Mononuclear cell (primary cell): ENCODE results near the gene NRG3. TPM values are rescaled to one million over a fixed set of nuclear protein-coding genes. Genes with fewer than 3 reads are reported as not detected.

Experiments
- H3K27me3 ChIP-seq: 2 replicates; pipeline ENCODE4 v1.6.0; 2011; ENCODE audit warnings: low read length, control low read depth; ENCODE audit not compliant: insufficient read depth
- H3K4me1 ChIP-seq: 2 replicates; pipeline ENCODE4 v1.5.1; 2011; ENCODE audit warnings: mild to moderate bottlenecking, low read length, control low read depth; ENCODE audit not compliant: insufficient read depth
- H3K4me3 ChIP-seq: 2 replicates; pipeline ENCODE4 v1.5.1; 2011; ENCODE audit warnings: mild to moderate bottlenecking, low read length, moderate library complexity
- H3K9me3 ChIP-seq: 2 replicates; pipeline ENCODE4 v1.5.1; 2011; ENCODE audit warnings: low read depth, mild to moderate bottlenecking, control low read depth, low read length
- total RNA-seq: library from RNA; depleted of rRNA; stranded (reverse); fragments of >200 nt; gene quantifications from one replicate; pipeline ENCODE4 v1.2.3, GENCODE V29; 2012

The NRG3 gene
- total RNA-seq, 1 donor, result not detected

DNA sequence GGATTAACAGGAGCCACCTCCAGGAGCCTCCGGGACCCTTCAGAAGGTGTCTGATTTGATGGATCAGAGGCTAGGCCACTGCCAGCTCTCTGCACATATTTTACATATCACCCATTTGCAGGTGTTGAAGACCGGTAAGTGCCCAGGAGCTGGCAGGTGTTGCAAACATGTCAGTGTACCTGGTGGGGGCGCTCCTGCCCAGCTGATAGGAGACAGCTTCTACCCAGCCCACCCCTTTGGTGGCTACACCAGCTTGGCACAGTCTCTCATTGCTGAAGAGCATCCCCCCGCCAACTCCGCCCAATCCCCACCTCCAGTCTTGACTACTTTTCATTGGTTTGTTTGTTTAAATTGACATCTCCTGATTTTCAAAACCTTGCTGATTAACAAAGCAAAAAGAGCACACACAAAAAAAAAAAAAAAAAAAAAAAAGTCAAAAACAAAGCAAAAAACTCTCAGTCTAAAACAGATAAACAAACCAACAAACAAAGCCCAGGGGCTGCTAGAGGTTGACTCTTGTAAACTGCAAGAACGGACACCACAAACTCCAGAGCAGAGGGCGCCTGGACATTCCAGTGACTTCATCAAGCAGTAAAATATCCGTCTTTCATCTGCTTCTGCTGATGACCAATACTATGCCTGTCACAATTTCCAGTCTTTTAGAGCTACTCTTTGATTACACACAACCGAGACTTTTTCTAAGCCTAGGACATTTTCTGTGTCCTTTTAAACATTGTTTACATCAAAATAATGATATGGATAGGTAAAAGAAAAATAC, 275.3 kb downstream of the NRG3 start:
- no peaks in the 10 kb centered on the region for H3K27me3 ChIP-seq
- no peaks in the 10 kb centered on the region for H3K4me1 ChIP-seq
- no peaks in the 10 kb centered on the region for H3K9me3 ChIP-seq

GRCh38 chr10:82160307-82160706, 285.3 kb downstream of the NRG3 start:
- Histone ChIP-seq H3K4me3 (no peak overlapping the region), H3K27me3 (no peaks in the 10 kb centered on the region), H3K9me3 (no peaks in the 10 kb centered on the region), H3K4me1 (no peaks in the 10 kb centered on the region)

More for the DNA sequence above, 275.3 kb downstream of the NRG3 start:
- H3K4me3 ChIP-seq, result no peak overlapping the region

DNA sequence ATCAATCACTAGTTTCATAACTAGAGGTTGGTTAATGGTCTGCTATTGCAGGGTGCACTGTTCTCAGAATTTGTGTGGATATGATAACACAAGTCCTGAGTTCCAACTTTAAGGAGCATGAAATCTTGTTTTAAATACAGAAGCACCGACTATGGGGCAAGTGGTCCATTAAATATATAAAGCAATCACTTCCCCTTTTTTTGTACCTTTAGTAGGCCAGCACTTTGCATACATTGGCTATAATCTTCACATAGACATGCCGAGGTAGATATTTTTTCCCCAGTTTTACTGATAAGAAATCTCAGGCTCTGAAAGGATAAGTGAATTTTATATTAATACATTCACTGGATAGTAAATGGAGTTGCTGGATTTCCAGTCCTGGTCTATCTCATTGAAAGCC, 286.3 kb downstream of the NRG3 start:
- Histone ChIP-seq H3K9me3 (no peaks in the 10 kb centered on the region), H3K4me1 (no peaks in the 10 kb centered on the region), H3K4me3 (no peak overlapping the region), H3K27me3 (no peaks in the 10 kb centered on the region)

DNA sequence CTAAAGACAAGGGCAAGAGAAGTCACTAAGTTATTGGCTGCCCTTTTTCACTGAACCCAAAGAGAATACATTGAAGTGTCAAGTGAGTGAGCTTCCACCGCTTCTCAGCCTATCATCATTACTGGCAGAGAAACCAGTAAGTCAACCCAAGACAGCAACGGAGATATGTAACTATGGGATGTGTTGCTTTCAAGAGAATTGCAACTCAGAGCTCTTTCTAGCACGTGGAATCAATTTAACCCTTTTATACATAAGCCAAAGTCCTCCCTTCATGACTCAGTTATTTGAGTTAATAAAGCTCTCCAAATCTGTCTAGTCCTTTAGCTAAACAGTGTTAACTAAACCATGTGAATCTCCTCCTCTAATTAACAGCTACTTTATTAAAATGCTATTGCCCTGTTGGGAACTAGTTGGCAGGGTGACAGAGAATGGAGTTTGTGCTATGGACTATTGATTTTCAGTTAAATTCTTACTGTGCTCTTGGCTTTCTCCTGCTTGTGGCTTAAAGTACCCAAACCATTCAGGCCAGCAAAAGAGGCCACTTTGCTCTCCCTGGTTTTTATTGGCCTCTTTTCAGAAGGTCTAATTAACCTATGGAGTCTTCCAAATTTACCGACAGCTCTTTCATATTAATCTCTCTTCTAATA, 287.7 kb downstream of the NRG3 start:
- Histone ChIP-seq H3K4me3 (no peak overlapping the region), H3K9me3 (no peaks in the 10 kb centered on the region), H3K4me1 (no peaks in the 10 kb centered on the region), H3K27me3 (no peaks in the 10 kb centered on the region)

- Histone ChIP-seq H3K4me1 (no peaks in the 10 kb centered on the region), H3K27me3 (no peaks in the 10 kb centered on the region), H3K9me3 (no peaks in the 10 kb centered on the region), H3K4me3 (no peak overlapping the region)
Measured at GRCh38 chr10:82171899-82172298, 296.9 kb downstream of the NRG3 start.

GRCh38 chr10:82176587-82176986, 301.6 kb downstream of the NRG3 start:
- Histone ChIP-seq H3K9me3 (peaks cover 4% of the 10 kb centered on the region), H3K27me3 (no peaks in the 10 kb centered on the region), H3K4me1 (no peaks in the 10 kb centered on the region), H3K4me3 (no peak overlapping the region)

DNA sequence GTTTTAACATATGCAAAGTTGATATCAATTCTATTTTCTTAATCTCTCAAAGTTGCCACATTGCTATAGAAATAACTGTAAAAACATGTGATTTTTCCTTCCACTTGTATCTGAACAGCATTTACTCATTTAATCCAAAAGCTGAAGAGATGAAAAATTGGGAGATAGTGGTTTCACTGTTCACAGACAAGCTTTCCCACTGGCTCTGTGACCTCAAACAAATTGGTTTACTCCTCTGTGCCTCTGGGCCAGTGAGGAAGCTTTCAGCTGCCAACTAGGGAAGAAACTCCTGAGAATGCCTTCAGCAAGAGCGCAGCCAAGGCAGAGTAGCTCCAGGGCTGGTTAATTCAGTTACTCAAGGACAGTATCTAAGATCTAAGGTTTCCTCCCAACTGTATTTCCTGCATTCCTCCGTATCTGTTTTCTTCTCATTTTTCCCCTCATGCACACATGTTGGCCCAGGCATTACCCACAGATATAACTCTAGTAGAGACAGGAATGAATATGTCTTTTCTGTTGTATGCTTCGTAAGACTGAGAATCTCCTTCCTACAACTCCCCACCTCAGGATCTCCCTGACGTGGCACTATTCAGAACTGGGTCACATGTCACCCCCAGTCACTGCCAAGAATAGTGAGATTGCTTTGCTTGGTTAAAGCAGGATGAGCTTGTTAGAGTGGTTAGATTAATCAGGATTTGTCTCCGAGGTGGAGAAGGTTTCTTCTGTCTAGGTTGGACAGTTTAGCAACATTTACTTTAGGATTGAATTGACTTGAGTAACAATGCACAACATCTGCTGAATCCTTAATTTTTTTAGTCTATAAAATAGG, 315.7 kb downstream of the NRG3 start:
- no peaks in the 10 kb centered on the region for H3K27me3 ChIP-seq
- H3K9me3 ChIP-seq, result no peaks in the 10 kb centered on the region
- H3K4me3 ChIP-seq, result no peak overlapping the region
- H3K4me1 ChIP-seq, result no peaks in the 10 kb centered on the region

- no peaks in the 10 kb centered on the region for H3K27me3 ChIP-seq
- H3K4me1 ChIP-seq, result no peaks in the 10 kb centered on the region
- H3K4me3 ChIP-seq, result no peak overlapping the region
- H3K9me3 ChIP-seq, result no peaks in the 10 kb centered on the region
Measured at GRCh38 chr10:82191653-82192052, 316.7 kb downstream of the NRG3 start.

GRCh38 chr10:82192665-82193064, 317.7 kb downstream of the NRG3 start:
- H3K27me3 ChIP-seq, result no peaks in the 10 kb centered on the region
- H3K4me1 ChIP-seq, result no peaks in the 10 kb centered on the region
- no peak overlapping the region for H3K4me3 ChIP-seq
- H3K9me3 ChIP-seq, result no peaks in the 10 kb centered on the region

GRCh38 chr10:82194419-82194818, 319.4 kb downstream of the NRG3 start:
- Histone ChIP-seq H3K27me3 (no peaks in the 10 kb centered on the region), H3K4me1 (no peaks in the 10 kb centered on the region), H3K4me3 (no peak overlapping the region), H3K9me3 (no peaks in the 10 kb centered on the region)

GRCh38 chr10:82206831-82207230, 331.8 kb downstream of the NRG3 start:
- H3K4me3 ChIP-seq, result no peak overlapping the region

GRCh38 chr10:82208726-82209125, 333.7 kb downstream of the NRG3 start:
- H3K4me1 ChIP-seq, result no peaks in the 10 kb centered on the region
- H3K4me3 ChIP-seq, result no peak overlapping the region
- H3K27me3 ChIP-seq, result no peaks in the 10 kb centered on the region
- no peaks in the 10 kb centered on the region for H3K9me3 ChIP-seq

More at GRCh38 chr10:82206831-82207230, 331.8 kb downstream of the NRG3 start:
- Histone ChIP-seq H3K4me1 (no peaks in the 10 kb centered on the region), H3K27me3 (no peaks in the 10 kb centered on the region), H3K9me3 (no peaks in the 10 kb centered on the region)

- Histone ChIP-seq H3K4me3 (no peak overlapping the region), H3K27me3 (no peaks in the 10 kb centered on the region), H3K4me1 (no peaks in the 10 kb centered on the region), H3K9me3 (no peaks in the 10 kb centered on the region)
Measured at GRCh38 chr10:82210331-82210730, 335.3 kb downstream of the NRG3 start.

- no peak overlapping the region for H3K4me3 ChIP-seq
- no peaks in the 10 kb centered on the region for H3K9me3 ChIP-seq
- no peaks in the 10 kb centered on the region for H3K27me3 ChIP-seq
- H3K4me1 ChIP-seq, result no peaks in the 10 kb centered on the region
Measured at GRCh38 chr10:82211346-82211745, 336.4 kb downstream of the NRG3 start.

- H3K4me1 ChIP-seq, result no peaks in the 10 kb centered on the region
- H3K4me3 ChIP-seq, result no peak overlapping the region
- no peaks in the 10 kb centered on the region for H3K9me3 ChIP-seq
- no peaks in the 10 kb centered on the region for H3K27me3 ChIP-seq
Measured at GRCh38 chr10:82212753-82213152, 337.8 kb downstream of the NRG3 start.
